Measurements from ENCODE around the gene MRGPRG.

MRGPRG gene

DNA sequence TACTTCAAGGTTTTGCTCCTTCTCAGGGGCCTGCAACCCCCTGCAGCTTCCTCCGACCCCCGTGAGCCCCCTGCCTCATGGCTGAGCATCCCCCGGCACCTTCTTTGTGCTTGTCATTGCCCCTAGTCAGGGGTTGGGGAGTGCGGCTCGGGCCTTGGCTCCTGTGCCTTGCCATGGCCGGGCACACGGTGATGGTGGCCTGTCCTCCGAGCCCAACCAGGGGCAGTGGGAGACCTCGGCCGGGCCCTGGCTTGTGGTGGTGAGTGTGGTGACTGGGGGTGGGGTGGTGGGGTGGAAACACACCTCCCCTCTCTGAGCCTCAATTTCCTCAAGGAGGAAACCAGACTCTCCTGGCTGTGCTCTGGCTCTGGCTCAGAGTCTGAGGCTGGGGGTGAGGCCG, 1.5 kb upstream of the MRGPRG start:
- Histone ChIP-seq H3K27me3 (ENCODE audit: control insufficient read depth, insufficient read depth, low read length, poor library complexity, severe bottlenecking) (no peaks in the 10 kb centered on the region), H3K4me1 (ENCODE audit: control insufficient read depth, insufficient read depth, low read length) (peaks cover 10% of the 10 kb centered on the region), H3K9me3 (ENCODE audit: control insufficient read depth, low read length) (no peaks in the 10 kb centered on the region), H3K27ac (ENCODE audit: insufficient read depth, low read depth, low read length, poor library complexity, severe bottlenecking) (no peak overlapping the region), H3K4me3 (ENCODE audit: insufficient read depth, low read depth, low read length) (no peak overlapping the region), H3K36me3 (ENCODE audit: control insufficient read depth, insufficient read depth, low read length) (no peaks in the 10 kb centered on the region)
- no CpG with 5 or more reads among the region's 11 CpGs for WGBS, 2 experiments

DNA sequence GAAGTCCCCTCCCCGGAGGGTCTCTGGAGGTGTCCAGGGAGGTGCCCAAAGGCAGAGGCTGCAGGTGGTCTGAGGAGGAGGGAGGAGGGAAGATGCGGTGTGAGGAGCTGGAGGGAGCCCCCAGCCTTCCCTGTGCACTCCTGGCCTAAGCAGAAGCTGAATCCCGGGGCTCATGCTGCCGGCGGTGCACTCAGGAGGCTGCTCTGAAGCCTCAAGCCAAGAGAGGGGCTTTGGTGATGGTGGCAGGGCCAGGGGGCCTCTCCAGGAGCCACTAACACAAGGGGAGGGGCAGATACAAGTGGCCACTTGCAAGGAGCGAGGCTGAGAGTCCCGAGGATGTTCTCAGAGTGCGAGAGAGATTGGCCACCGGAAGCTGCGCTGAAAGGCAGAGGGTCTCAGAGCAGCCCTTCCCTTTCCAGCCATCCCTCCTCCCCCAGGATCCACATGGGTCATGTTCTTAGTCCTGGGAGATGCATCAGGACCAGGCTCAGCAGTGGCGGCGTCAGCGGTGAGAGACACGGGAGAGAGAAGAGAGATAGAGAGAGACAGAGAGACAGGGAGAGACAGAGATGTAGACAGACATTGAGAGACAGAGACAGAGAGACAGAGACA, 774 bp upstream of the MRGPRG start:
- no CpG with 5 or more reads among the region's 14 CpGs for WGBS, 2 experiments
- Histone ChIP-seq H3K9me3 (ENCODE audit: control insufficient read depth, low read length) (no peaks in the 10 kb centered on the region), H3K4me1 (ENCODE audit: control insufficient read depth, insufficient read depth, low read length) (peaks cover 10% of the 10 kb centered on the region), H3K27ac (ENCODE audit: insufficient read depth, low read depth, low read length, poor library complexity, severe bottlenecking) (no peak overlapping the region), H3K4me3 (ENCODE audit: insufficient read depth, low read depth, low read length) (no peak overlapping the region), H3K36me3 (ENCODE audit: control insufficient read depth, insufficient read depth, low read length) (no peaks in the 10 kb centered on the region), H3K27me3 (ENCODE audit: control insufficient read depth, insufficient read depth, low read length, poor library complexity, severe bottlenecking) (no peaks in the 10 kb centered on the region)

DNA sequence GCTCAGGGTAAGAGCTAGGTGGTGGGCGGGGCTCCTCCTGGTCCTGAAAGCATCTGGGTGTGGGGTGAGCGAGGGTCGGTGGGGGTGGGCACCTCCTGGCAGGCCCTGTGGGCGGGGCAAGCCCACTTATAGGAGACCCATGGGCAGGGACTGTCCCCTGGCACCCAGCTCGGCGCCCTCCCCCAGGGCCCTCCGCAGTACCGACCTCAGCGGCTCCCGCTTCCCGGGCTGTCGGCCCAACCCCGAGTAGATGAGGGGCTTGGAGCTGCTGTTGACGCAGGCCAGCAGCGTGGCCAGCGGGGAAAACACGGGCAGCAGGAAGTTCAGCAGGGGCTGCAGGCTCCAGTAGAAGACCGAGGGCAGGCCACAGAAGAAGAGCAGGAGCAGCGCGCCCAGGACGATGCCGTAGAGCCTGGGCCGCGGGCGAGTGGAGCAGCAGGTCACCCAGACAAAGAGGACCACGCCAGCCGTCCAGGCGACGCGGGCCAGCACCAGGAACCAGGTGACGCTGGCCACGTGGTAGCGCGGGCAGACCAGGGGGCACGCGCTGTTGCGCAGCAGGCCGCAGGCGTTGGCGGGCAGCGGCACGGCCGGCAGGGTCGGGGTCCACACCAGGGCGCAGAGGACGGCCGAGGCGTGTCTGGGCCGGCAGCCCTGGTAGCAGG, 663 bp downstream of the MRGPRG start:
- Histone ChIP-seq H3K27ac (ENCODE audit: insufficient read depth, low read depth, low read length, poor library complexity, severe bottlenecking) (no peak overlapping the region), H3K27me3 (ENCODE audit: control insufficient read depth, insufficient read depth, low read length, poor library complexity, severe bottlenecking) (no peaks in the 10 kb centered on the region), H3K4me3 (ENCODE audit: insufficient read depth, low read depth, low read length) (no peak overlapping the region), H3K4me1 (ENCODE audit: control insufficient read depth, insufficient read depth, low read length) (peaks cover 2% of the 10 kb centered on the region), H3K9me3 (ENCODE audit: control insufficient read depth, low read length) (no peaks in the 10 kb centered on the region), H3K36me3 (ENCODE audit: control insufficient read depth, insufficient read depth, low read length) (no peaks in the 10 kb centered on the region)
- WGBS, 2 experiments = no CpG with 5 or more reads among the region's 49 CpGs

DNA sequence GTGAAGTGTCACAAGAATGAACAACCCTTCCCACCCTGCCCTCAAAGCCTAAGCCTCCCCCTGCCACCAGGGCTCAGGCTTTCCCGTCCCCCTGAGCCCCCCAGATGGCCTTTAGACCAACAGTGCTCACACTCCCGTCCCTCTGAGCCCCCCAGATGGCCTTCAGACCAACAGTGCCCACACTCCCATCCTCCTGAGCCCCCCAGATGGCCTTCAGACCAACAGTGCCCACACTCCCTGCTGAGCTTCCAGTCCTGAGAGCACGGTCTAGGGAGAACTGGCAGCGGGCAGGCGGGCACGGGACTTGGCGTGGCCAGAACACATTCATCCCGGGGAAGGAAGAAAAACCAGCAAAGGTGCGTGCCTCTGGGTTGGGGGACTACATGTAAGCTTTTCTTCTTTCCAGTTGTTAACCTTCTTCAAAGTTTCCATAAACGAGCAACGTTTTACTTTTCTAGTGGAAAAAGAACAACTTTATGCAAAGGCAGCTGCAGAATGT, 2.5 kb downstream of the MRGPRG start:
- Histone ChIP-seq H3K4me1 (ENCODE audit: control insufficient read depth, insufficient read depth, low read length) (no peaks in the 10 kb centered on the region), H3K36me3 (ENCODE audit: control insufficient read depth, insufficient read depth, low read length) (no peaks in the 10 kb centered on the region), H3K9me3 (ENCODE audit: control insufficient read depth, low read length) (no peaks in the 10 kb centered on the region), H3K27me3 (ENCODE audit: control insufficient read depth, insufficient read depth, low read length, poor library complexity, severe bottlenecking) (no peaks in the 10 kb centered on the region), H3K27ac (ENCODE audit: insufficient read depth, low read depth, low read length, poor library complexity, severe bottlenecking) (no peak overlapping the region), H3K4me3 (ENCODE audit: insufficient read depth, low read depth, low read length) (no peak overlapping the region)
- WGBS, 2 experiments = 83% methylated on average over 11 of the region's 11 CpGs

DNA sequence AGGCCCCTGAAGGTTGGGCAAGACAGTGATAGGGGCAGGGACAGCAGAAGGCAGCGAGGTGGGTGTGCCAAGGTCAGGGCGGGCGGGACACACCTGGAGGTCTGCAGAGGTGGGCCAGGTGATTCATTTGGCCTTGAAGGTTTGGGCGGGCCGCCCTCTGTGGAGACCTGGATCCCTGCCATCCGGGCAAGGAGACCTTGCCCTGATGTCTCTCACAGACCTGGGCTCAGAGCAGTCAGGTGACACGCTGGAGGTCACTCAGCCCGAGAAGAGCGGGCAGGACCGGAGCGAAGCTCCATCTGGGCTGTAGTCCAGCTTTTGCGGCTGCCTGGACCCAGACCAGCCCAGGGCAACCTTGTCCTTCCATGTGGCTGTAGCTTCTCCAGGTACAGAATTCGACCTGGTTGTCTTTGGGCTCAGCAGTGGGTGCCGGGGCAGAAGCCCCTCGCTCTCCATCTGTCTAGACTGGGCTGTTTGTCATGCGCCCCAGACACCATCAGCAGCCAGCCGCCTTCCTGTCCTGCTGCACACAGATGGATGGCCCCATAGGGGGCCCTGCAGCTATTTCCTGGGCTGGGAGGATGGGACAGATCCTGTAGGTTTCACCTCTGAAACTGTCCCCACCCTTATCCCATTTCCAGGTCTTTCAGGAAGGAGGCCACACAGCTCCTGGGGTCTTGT, 3.1 kb downstream of the MRGPRG start:
- Histone ChIP-seq H3K9me3 (ENCODE audit: control insufficient read depth, low read length) (no peaks in the 10 kb centered on the region), H3K27me3 (ENCODE audit: control insufficient read depth, insufficient read depth, low read length, poor library complexity, severe bottlenecking) (no peaks in the 10 kb centered on the region)
- WGBS, 2 experiments = 82 to 84% methylated on average over 17 of the region's 17 CpGs

DNA sequence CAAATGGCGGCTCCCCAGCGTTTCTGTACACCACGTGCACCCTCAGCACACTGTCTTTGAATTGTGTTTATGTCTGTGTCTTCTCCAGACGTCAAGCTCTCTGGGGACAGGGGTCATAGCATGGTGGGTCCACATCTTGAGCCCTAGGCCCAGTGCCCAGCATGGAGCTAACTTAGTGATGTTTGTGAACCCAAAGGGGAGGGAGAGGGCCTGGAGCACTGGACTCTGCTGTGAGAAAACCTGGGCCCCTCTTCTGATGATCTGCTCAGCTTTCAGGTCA, 4.3 kb downstream of the MRGPRG start:
- no peaks in the 10 kb centered on the region for H3K9me3 ChIP-seq (ENCODE audit: control insufficient read depth, low read length)
- H3K4me1 ChIP-seq (ENCODE audit: control insufficient read depth, insufficient read depth, low read length) = no peaks in the 10 kb centered on the region
- no peaks in the 10 kb centered on the region for H3K36me3 ChIP-seq (ENCODE audit: control insufficient read depth, insufficient read depth, low read length)
- no peaks in the 10 kb centered on the region for H3K27me3 ChIP-seq (ENCODE audit: control insufficient read depth, insufficient read depth, low read length, poor library complexity, severe bottlenecking)
- no peak overlapping the region for H3K4me3 ChIP-seq (ENCODE audit: insufficient read depth, low read depth, low read length)
- WGBS, 2 experiments = 68 to 95% methylated on average over 3 to 4 of the region's 4 CpGs
- H3K27ac ChIP-seq (ENCODE audit: insufficient read depth, low read depth, low read length, poor library complexity, severe bottlenecking) = no peak overlapping the region

More for the DNA sequence above, 3.1 kb downstream of the MRGPRG start:
- H3K4me1 ChIP-seq (ENCODE audit: control insufficient read depth, insufficient read depth, low read length) = no peaks in the 10 kb centered on the region
- H3K27ac ChIP-seq (ENCODE audit: insufficient read depth, low read depth, low read length, poor library complexity, severe bottlenecking) = no peak overlapping the region
- no peak overlapping the region for H3K4me3 ChIP-seq (ENCODE audit: insufficient read depth, low read depth, low read length)
- no peaks in the 10 kb centered on the region for H3K36me3 ChIP-seq (ENCODE audit: control insufficient read depth, insufficient read depth, low read length)

DNA sequence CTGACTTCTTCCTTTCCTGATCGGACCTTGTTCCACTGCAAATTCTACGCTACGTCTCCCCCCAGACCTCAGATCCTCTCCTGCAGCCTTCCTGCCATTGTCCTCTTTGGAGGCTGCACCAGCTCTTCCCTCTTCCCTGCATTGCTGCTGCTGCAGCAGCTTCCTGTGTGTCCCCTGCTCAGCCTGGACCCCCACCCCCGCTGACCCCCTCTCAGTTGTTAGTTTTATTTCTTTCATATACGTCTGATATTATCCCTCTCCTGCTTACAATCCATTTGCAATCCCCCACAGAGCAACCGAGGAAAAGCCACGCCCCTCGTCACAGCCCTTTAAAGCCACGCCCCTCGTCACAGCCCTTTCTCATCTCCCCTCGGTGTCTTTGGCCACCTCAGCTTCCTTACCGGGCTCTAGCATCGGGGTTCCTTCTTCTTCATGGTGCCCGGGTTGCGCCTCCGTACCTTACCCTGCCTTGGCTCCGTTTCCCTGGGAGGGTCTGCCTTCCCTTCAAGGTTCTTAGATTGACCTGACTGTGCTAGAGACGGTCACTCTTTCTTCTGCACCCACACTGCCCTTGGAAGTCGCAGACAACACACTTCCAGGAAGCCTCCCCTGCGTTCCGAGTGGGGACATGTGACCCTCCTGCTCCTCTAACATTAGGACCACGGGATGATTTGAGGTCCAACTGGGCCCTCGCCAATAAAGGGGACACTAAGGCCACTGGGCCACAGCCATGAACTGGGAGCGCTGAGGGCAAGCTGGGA, 4.8 kb downstream of the MRGPRG start:
- WGBS, 2 experiments = 75 to 76% methylated on average over 24 of the region's 24 CpGs
- no peaks in the 10 kb centered on the region for H3K27me3 ChIP-seq (ENCODE audit: control insufficient read depth, insufficient read depth, low read length, poor library complexity, severe bottlenecking)
- H3K9me3 ChIP-seq (ENCODE audit: control insufficient read depth, low read length) = no peaks in the 10 kb centered on the region
- no peak overlapping the region for H3K4me3 ChIP-seq (ENCODE audit: insufficient read depth, low read depth, low read length)
- no peaks in the 10 kb centered on the region for H3K4me1 ChIP-seq (ENCODE audit: control insufficient read depth, insufficient read depth, low read length)
- no peak overlapping the region for H3K27ac ChIP-seq (ENCODE audit: insufficient read depth, low read depth, low read length, poor library complexity, severe bottlenecking)
- no peaks in the 10 kb centered on the region for H3K36me3 ChIP-seq (ENCODE audit: control insufficient read depth, insufficient read depth, low read length)

DNA sequence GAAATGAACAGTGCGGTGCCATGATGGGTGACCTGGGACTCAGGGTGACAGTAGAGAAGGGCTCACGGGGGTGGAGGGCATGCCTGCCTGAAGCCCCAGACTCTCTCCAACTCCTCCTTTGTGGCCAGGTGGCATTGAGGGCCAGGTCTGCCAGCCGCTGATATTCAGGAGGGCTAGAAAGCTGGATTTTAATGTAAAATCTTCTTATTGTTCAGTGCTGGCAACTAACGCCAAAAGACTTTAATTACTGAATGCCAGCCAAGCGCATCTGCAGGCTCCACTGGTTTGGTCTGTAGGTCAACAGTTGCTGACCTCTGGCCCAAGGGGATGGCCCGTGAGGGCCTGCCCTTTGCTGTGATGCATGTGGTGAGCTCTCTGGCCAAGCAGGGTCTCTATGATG, 10.3 kb downstream of the MRGPRG start:
- no peak overlapping the region for H3K27ac ChIP-seq (ENCODE audit: insufficient read depth, low read depth, low read length, poor library complexity, severe bottlenecking)
- no peaks in the 10 kb centered on the region for H3K9me3 ChIP-seq (ENCODE audit: control insufficient read depth, low read length)
- 92 to 93% methylated on average over 6 of the region's 6 CpGs for WGBS, 2 experiments
- no peak overlapping the region for H3K4me3 ChIP-seq (ENCODE audit: insufficient read depth, low read depth, low read length)
- no peaks in the 10 kb centered on the region for H3K36me3 ChIP-seq (ENCODE audit: control insufficient read depth, insufficient read depth, low read length)
- H3K4me1 ChIP-seq (ENCODE audit: control insufficient read depth, insufficient read depth, low read length) = peaks cover 1% of the 10 kb centered on the region
- H3K27me3 ChIP-seq (ENCODE audit: control insufficient read depth, insufficient read depth, low read length, poor library complexity, severe bottlenecking) = peaks cover 23% of the 10 kb centered on the region

DNA sequence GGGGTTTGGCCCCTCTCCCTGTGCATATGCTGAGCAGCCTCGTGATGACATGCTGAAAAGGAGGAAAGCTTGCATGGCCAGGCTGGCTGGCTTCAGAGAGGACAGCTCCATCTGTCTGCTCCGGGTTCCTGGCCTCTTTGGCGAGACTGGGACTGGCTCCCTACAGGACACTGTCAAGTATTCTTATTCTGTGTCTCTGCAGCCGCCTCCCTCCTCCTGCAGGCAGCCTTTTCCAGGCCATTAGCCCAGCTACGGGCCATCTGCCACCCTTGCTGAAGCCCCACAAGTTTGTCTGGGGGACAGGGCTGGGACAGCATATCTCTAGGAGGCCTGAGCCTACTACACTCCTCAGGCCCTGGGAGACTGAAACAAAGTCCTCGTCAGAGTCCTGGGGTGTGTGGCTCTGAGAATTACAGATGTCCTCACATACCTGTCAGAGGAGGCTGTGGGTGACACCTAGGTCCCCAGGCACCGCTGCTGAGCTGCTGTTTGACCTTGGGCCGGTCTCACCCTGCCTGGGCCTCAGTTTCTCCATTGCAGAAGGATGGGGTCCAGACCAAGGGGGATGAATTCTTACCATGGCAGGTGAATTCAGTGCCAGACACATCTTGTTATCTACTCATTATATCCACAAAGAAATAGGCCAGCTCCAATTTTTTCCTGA, 11.0 kb downstream of the MRGPRG start:
- H3K4me1 ChIP-seq (ENCODE audit: control insufficient read depth, insufficient read depth, low read length) = peaks cover 7% of the 10 kb centered on the region
- H3K27me3 ChIP-seq (ENCODE audit: control insufficient read depth, insufficient read depth, low read length, poor library complexity, severe bottlenecking) = peaks cover 29% of the 10 kb centered on the region

DNA sequence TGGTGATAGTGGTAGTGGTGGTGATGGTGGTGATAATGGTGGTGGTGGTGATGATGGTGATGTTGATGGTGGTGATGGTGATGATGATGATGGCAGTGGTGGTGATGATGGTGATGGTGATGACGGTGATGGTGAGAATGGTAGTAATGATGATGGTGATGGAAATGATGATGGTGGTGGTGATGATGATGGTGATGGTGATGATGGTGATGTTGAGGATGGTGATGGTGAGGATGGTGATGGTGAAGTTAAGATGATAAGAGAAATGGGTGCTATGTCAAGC, 11.8 kb downstream of the MRGPRG start:
- Histone ChIP-seq H3K9me3 (ENCODE audit: control insufficient read depth, low read length) (no peaks in the 10 kb centered on the region), H3K27me3 (ENCODE audit: control insufficient read depth, insufficient read depth, low read length, poor library complexity, severe bottlenecking) (peaks cover 36% of the 10 kb centered on the region), H3K4me3 (ENCODE audit: insufficient read depth, low read depth, low read length) (no peak overlapping the region), H3K27ac (ENCODE audit: insufficient read depth, low read depth, low read length, poor library complexity, severe bottlenecking) (no peak overlapping the region), H3K36me3 (ENCODE audit: control insufficient read depth, insufficient read depth, low read length) (no peaks in the 10 kb centered on the region), H3K4me1 (ENCODE audit: control insufficient read depth, insufficient read depth, low read length) (peaks cover 10% of the 10 kb centered on the region)
- WGBS, 2 experiments = 90 to 93% methylated on average over 1 of the region's 1 CpG

More for the DNA sequence above, 11.0 kb downstream of the MRGPRG start:
- H3K27ac ChIP-seq (ENCODE audit: insufficient read depth, low read depth, low read length, poor library complexity, severe bottlenecking) = no peak overlapping the region
- WGBS, 2 experiments = 85% methylated on average over 8 of the region's 8 CpGs
- H3K4me3 ChIP-seq (ENCODE audit: insufficient read depth, low read depth, low read length) = no peak overlapping the region
- no peaks in the 10 kb centered on the region for H3K36me3 ChIP-seq (ENCODE audit: control insufficient read depth, insufficient read depth, low read length)
- no peaks in the 10 kb centered on the region for H3K9me3 ChIP-seq (ENCODE audit: control insufficient read depth, low read length)
